ENCODE results near the gene BIN2.

DNA sequence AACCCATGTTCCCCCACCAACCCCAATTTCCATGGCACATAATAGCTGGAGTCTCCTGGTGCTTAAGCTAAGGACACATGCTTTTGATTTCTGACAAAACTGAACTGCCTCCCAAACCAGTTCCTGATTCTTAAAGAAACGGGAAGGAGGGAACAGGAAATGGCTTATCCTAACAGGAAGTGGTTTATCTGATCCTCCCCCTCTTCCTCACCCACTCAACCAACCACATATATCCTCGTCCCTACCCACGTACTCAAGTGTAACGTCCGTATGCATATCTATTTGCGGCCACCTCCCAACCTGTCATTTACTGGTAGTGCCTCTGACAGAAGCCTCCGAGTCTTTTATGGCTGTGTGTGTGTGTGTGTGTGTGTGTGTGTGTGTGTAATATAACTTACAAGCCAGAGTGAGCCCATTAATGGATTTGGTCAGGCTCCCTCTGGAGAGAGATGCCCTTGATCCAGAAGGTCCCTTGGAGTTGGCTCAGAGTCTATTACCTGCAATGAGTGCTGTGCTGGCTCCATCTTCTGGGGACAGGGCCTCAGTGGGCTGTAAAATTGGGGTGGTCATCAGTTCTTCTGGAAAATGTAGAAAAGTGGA is 77.6 kb downstream of the BIN2 start:
- TF ChIP-seq, protein P1, sequence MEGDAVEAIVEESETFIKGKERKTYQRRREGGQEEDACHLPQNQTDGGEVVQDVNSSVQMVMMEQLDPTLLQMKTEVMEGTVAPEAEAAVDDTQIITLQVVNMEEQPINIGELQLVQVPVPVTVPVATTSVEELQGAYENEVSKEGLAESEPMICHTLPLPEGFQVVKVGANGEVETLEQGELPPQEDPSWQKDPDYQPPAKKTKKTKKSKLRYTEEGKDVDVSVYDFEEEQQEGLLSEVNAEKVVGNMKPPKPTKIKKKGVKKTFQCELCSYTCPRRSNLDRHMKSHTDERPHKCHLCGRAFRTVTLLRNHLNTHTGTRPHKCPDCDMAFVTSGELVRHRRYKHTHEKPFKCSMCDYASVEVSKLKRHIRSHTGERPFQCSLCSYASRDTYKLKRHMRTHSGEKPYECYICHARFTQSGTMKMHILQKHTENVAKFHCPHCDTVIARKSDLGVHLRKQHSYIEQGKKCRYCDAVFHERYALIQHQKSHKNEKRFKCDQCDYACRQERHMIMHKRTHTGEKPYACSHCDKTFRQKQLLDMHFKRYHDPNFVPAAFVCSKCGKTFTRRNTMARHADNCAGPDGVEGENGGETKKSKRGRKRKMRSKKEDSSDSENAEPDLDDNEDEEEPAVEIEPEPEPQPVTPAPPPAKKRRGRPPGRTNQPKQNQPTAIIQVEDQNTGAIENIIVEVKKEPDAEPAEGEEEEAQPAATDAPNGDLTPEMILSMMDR (IDR thresholded peaks at IDR 0.05), result no peak
- TF ChIP-seq POLR2AphosphoS5 (IDR thresholded peaks at IDR 0.05), result no peak
